H1 (cell line): ENCODE data around the gene PRPS1. TPM values are rescaled to one million over a fixed set of nuclear protein-coding genes. Genes with fewer than 3 reads are reported as not detected.

ENCODE experiments used
- KDM4A ChIP-seq: IDR thresholded peaks from one replicate; pipeline ENCODE4 v1.7.1; 2012; ENCODE audit warnings: low read depth, mild to moderate bottlenecking, moderate library complexity, low read length, inconsistent platforms; ENCODE audit not compliant: severe bottlenecking
- RNF2 ChIP-seq: fragments of 200-900, 300-1000 bp; sonication (generic); IDR thresholded peaks from 2 replicates; pipeline ENCODE4 v1.7.1; 2016; ENCODE audit warnings: borderline replicate concordance, low read depth, mild to moderate bottlenecking, antibody characterized with exemption, low read length; ENCODE audit not compliant: poor library complexity, severe bottlenecking; ENCODE audit errors: missing control alignments
- polyA plus RNA-seq, 7 experiments: library from polyadenylated mRNA; depleted of rRNA in 3 of 7; stranded (reverse) in 5 of 7; unstranded in 2 of 7; fragments of >200 nt in 5 of 7; fragments of 200-250 nt in 2 of 7; gene quantifications; 1 replicate in 5 of 7; 2 replicates in 1 of 7; 4 replicates in 1 of 7; pipeline versions ENCODE4 v1.2.1 to v1.2.3, GENCODE V29; 2011 to 2013; ENCODE audit warnings: missing spikeins in 2 of 7, mixed read lengths in 2 of 7
- total RNA-seq: library from RNA; stranded (reverse); fragmentation: NEBNext Ultra II Directional; extraction: Animal tissue kit (Norgen Biotek cat#: 25700); gene quantifications from 2 replicates; pipeline ENCODE4 v1.2.1, GENCODE V29; 2021
- TF ChIP-seq, protein P1 (sequence below): IDR thresholded peaks from 2 replicates; pipeline ENCODE4 v1.6.1; 2012; ENCODE audit warnings: inconsistent platforms

The PRPS1 gene
- total and polyA plus RNA-seq, 2 of the 8 experiments (the other 6 are each of a cell fraction or from before 2014, with no cell fraction given), result 90.1 to 110 TPM

DNA sequence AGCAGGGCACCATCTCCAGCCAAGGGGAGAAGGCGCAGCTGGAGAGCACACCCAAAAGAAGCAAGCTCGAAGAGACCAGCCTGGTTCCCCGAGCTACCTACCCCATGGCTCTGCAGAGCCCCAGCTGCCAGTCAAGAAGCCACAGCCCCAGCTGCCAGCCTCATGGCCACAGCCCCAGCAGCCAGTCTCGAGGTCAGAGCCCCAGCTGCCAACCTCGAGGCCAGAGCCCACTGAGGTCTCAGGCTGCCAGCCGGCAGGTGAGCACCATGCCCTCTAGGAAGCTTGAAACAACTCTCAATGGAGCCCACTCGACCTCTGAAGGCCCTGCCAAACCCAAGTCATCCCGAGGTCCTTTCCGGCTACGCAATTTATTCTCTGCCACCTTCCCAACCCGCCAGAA lies 27.0 kb upstream of the PRPS1 start (continued):
- TF ChIP-seq RNF2 (no peak), KDM4A (no peak)
- TF ChIP-seq, protein P1, sequence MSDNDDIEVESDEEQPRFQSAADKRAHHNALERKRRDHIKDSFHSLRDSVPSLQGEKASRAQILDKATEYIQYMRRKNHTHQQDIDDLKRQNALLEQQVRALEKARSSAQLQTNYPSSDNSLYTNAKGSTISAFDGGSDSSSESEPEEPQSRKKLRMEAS, result no peak
